Measurements from ENCODE around the gene PARD3B.

- TF ChIP-seq GATA3 (IDR thresholded peaks at IDR 0.05; ENCODE audit: low read depth, low read length) (no peak), GATA2 (IDR thresholded peaks at IDR 0.05; ENCODE audit: low read depth, low read length) (no peak)
These were observed 371.9 kb downstream of the PARD3B start for GRCh38 chr2:204917089-204917701.

Measured in SH-SY5Y (cell line).